Endothelial cell of hepatic sinusoid (primary cell): ENCODE results near the gene ALCAM.

Source experiments
- in situ Hi-C: cut with HindIII; loops from 2 replicates; pipeline ENCODE4 v1.10.0; 2017; ENCODE audit warnings: low sequenced_read_pairs

ALCAM gene

DNA sequence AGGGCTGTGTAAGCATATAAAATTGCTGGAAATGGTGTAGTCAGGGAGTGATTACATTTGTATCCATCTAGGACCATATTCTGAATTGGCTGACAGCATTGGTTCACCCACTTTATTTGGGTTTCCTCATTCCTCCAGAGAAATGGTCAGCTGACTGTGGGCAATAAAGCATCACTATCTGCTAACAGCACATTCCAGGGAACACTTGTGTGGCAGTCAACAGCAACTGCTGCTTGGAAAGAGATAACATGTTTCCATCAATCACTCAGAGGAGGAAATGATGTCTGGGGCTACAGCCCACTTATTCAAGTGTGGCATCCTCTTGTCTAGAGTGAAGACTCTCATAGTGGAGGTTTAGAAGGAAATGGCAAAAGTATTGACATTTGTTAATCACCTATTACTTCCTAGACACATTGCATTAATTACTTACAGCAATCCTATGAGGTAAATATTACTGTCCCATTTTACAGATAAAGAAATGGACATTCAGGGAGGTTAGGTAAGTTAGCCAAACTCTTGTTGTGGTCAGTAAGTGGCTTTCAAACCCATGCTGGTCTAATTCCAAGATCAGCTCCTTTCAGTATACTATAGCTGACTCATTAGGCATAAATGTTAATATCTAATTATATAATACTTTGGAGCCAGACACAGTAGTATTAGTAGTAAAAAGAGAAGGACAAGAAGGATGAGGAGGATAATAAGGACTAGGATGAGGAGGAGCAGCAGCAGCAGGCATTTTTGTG, 247.8 kb downstream of the ALCAM start:
- in situ Hi-C loops, result no loop called here

DNA sequence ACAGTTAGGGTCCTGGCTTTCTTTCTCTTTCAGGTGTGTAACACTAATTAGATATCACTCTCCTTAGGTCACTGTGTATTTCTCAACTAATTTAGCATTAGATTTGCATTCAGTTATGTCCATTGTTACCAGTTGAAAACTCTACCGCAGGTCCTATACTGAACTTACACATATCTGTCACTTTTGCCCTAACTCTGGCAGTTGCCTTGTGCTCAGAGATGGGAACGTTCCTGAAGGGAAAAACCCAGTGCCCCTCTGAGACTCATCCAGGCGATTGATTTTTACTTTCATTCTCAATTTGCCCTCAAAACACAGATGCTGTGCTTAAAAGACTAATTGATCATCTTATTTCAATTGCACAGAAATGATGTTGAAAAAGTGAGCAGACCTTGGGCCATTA, 249.1 kb downstream of the ALCAM start:
- in situ Hi-C loops, result no loop called here

DNA sequence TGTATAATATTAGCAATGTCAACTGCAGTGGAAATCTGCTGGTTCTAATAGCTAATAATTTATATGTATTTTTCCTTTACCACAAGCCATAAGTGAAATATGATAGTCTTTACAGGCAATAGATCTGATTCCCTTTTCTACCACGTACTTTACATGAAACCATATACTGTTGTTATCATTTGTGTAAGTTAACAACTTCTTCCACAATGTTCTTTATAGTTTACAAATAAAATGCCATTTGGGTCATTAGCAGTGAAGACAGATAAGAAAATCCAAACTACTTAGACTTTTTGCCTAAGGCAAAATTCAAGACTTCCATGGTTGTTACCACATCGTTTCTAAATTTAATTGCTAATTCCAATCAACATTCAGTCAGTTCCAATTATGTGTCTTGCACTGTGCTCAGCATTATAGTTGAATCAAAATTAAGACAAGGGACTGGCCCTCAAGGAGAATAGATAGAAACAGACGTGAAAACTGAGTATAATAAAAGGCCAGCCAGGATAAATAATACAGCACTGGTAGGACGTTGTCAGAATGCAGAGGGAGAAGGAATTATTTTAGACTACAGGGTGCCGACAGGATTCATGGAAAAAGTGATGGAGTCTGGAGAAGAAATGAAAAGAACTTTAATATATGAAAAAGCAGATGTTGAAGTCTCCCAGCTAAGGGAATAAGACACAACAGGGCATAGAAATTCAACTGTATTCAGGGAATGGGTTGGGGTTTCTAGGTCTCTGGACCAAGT, 249.8 kb downstream of the ALCAM start:
- in situ Hi-C loops, result no loop called here

DNA sequence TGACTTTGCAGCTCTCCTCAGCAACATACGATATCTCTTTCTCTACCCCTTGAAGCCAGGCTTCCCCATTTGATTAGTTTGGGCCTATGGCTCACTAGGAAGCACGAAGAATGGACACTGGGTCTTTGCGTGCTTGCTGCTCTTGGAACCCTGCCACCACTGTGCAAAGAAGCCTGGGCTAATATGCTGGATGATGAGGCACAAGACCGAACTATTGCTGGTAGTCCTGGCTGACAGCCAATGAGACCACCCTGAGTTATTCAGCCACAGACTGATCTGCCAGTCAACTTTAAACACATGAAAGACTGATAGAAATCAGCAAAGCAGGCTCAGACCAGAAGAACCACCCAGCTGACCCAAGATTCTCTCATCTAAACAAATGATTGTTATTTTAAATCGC, 251.8 kb downstream of the ALCAM start:
- in situ Hi-C loops, result no loop called here

- in situ Hi-C loops, result no loop called here
Measured at GRCh38 chr3:105619651-105620050, 252.9 kb downstream of the ALCAM start.

DNA sequence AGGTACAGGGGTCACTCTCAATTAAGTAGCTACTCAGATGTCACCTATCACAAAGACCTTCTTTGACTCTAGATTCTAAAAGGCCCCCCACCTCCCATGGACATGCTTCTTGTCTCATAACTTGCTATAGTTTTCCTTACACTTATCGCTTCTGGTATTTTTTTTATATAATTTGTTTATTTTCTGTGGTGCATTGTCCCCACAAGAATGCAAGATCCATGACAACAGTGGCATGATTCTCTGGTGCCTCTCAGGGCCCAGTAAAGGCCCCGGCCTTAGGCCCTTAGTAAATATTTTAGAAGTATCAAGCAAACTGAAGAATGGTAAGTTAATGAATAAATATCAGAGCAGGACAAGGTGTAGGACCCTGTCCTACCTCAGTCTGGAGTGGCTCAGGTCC, 253.5 kb downstream of the ALCAM start:
- in situ Hi-C loops, result no loop called here

DNA sequence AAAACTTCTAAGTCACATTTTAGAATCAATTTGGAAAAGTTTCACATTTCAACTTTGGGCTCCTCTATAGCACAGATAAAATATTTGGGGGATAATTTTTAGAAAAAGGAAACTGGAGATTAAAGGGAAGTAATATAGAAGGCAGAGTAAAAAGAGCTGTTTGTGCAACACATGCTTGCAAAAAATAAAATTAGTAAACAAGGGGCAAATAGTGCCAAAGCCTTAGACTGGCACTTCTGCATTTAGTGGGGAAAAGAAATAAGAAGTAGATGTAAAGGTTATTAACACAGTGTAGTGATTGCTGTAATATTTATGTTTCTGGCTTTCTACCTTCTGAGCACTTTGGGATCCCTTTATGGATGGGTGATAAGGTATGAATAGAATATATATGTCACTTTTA, 255.5 kb downstream of the ALCAM start:
- in situ Hi-C loops, result no loop called here
